GM12878 (cell line): ENCODE measurements around the gene ASNSD1.

Experiments used
- ATF2 ChIP-seq: IDR thresholded peaks from 2 replicates; pipeline ENCODE4 v1.6.1; 2012; ENCODE audit warnings: low read length, inconsistent platforms
- FOXK2 ChIP-seq: fragments of 450-650 bp; IDR thresholded peaks from 2 replicates; pipeline ENCODE4 v1.6.1; 2017; ENCODE audit warnings: mild to moderate bottlenecking, moderate library complexity
- NR2F1 ChIP-seq: fragments of 450-650 bp; conservative IDR thresholded peaks from 2 replicates; pipeline ENCODE4 v1.6.1; 2017; ENCODE audit warnings: mild to moderate bottlenecking
- POLR2A ChIP-seq: IDR thresholded peaks from 2 replicates; pipeline ENCODE4 v1.6.1; 2011; ENCODE audit warnings: low read depth, mild to moderate bottlenecking, low read length
- SREBF2 ChIP-seq: IDR thresholded peaks from 2 replicates; pipeline ENCODE4 v1.6.1; 2012; ENCODE audit warnings: mild to moderate bottlenecking, low read length
- SUZ12 ChIP-seq: fragments of 200-600 bp; sonication (generic); IDR thresholded peaks from one replicate; pipeline ENCODE4 v1.6.1; 2018; ENCODE audit warnings: antibody characterized with exemption, mild to moderate bottlenecking; ENCODE audit not compliant: unreplicated experiment
- ZNF24 ChIP-seq: fragments of 450-650 bp; IDR thresholded peaks from 2 replicates; pipeline ENCODE4 v1.6.1; 2017; ENCODE audit warnings: antibody characterized with exemption, mild to moderate bottlenecking
- TF ChIP-seq, protein P1 (sequence below), 3 experiments: IDR thresholded peaks in 2 of 3; conservative IDR thresholded peaks in 1 of 3; 2 replicates each; pipeline ENCODE4 v1.5.1; 2011; ENCODE audit warnings: low read depth in 3 of 3, low read length in 3 of 3, mild to moderate bottlenecking in 3 of 3, control low read depth in 2 of 3, moderate library complexity in 2 of 3, inconsistent platforms in 1 of 3, mixed read lengths in 1 of 3; ENCODE audit not compliant: control insufficient read depth in 2 of 3, insufficient read depth in 1 of 3; ENCODE audit errors: extremely low read depth in 1 of 3

DNA sequence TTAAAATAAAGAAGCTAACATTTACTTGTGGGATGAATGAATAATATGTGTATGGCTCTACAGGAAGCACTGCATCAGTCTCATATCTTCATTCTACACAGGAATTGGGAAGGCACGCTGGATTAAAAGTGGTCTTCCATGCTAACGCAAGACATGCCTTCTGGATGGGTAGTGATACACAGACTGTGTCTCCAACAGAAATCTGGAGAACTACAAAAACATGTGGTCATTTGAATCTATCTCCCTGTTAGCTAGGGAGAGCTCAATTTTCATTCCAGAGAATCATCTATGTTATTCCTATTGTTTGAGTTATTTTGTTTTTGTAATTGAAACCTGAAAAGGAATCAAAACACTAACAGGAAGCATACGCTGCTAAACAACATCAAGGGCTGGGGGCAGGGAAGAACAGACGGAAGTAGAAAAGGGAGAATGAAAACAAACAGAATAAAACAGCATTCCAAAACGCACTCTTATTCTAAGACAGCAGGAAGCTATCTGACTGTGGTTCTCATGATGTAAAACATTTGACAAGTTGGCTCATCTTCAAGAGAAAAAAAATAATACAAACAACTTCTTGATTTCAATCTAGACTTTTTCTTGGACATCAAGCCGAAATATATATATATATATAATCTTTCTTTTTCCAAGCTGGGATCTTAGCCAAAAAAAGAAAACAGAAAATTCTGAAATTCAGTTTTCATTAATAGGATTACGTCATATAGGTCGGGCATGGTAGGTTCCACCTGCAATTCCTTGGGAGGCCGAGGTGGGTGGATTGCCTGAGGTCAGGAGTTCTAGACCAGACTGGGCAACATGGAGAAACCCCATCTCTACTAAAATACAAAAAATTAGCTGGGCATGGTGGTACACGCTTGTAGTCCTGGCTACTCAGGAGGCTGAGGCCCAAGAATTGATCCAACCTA lies 31.5 kb upstream of the ASNSD1 start:
- TF ChIP-seq FOXK2: no peak
- no peak for TF ChIP-seq NR2F1
- TF ChIP-seq, protein P1, sequence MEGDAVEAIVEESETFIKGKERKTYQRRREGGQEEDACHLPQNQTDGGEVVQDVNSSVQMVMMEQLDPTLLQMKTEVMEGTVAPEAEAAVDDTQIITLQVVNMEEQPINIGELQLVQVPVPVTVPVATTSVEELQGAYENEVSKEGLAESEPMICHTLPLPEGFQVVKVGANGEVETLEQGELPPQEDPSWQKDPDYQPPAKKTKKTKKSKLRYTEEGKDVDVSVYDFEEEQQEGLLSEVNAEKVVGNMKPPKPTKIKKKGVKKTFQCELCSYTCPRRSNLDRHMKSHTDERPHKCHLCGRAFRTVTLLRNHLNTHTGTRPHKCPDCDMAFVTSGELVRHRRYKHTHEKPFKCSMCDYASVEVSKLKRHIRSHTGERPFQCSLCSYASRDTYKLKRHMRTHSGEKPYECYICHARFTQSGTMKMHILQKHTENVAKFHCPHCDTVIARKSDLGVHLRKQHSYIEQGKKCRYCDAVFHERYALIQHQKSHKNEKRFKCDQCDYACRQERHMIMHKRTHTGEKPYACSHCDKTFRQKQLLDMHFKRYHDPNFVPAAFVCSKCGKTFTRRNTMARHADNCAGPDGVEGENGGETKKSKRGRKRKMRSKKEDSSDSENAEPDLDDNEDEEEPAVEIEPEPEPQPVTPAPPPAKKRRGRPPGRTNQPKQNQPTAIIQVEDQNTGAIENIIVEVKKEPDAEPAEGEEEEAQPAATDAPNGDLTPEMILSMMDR (IDR thresholded peaks at IDR 0.05 in 2 of 3, conservative IDR thresholded peaks at IDR 0.05 in 1 of 3; ENCODE audit: control insufficient read depth in 2 of 3, extremely low read depth in 1 of 3, insufficient read depth in 1 of 3, low read depth in 3 of 3, low read length in 3 of 3): no peak
- TF ChIP-seq ATF2: no peak
- TF ChIP-seq ZNF24: no peak
- TF ChIP-seq SREBF2: no peak
- TF ChIP-seq SUZ12: no peak
- TF ChIP-seq POLR2A: no peak
